Measurements from ENCODE around the gene RNF212B. TPM values are rescaled to one million over a fixed set of nuclear protein-coding genes. Genes with fewer than 3 reads are reported as not detected.

Gene RNF212B
- total and polyA plus RNA-seq, 11 donors = not detected

DNA sequence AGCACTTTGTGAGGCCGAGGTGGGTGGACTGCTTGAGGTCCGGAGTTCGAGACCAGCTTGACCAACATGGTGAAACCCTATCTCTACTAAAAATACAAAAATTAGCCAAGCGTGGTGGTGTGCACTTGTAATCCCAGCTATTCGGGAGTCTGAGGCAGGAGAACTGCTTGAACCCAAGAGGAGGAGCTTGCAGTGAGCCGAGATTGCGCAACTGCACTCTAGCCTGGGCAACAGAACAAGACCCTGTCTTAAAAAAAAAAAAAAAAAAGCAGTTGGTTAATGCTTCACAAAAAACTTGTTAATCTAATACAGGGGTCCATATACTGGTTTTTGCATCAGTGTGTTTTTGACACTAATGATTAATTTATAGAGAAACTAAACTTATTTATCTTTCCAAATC lies 35.7 kb upstream of the RNF212B start:
- H3K36me3 ChIP-seq = no peaks in the 10 kb centered on the region
- no peak for ATAC-seq
- no peaks in the 10 kb centered on the region for H3K4me1 ChIP-seq
- DNase-seq = no peak
- intact Hi-C loops (cut with DNase I) = no loop called here
- no peak overlapping the region for H3K27ac ChIP-seq
- no peak overlapping the region for H3K4me3 ChIP-seq
- H3K9me3 ChIP-seq = no peaks in the 10 kb centered on the region
- peaks cover 0 to under 1% (median 0%) of the 10 kb centered on the region in 9 donors for H3K27me3 ChIP-seq
- WGBS, 4 donors = 94 to 95% (median 95%) methylated on average over 7 of the region's 7 CpGs
- TF ChIP-seq POLR2A (IDR thresholded peaks at IDR 0.05) = no peak
- TF ChIP-seq, protein P1, sequence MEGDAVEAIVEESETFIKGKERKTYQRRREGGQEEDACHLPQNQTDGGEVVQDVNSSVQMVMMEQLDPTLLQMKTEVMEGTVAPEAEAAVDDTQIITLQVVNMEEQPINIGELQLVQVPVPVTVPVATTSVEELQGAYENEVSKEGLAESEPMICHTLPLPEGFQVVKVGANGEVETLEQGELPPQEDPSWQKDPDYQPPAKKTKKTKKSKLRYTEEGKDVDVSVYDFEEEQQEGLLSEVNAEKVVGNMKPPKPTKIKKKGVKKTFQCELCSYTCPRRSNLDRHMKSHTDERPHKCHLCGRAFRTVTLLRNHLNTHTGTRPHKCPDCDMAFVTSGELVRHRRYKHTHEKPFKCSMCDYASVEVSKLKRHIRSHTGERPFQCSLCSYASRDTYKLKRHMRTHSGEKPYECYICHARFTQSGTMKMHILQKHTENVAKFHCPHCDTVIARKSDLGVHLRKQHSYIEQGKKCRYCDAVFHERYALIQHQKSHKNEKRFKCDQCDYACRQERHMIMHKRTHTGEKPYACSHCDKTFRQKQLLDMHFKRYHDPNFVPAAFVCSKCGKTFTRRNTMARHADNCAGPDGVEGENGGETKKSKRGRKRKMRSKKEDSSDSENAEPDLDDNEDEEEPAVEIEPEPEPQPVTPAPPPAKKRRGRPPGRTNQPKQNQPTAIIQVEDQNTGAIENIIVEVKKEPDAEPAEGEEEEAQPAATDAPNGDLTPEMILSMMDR (IDR thresholded peaks at IDR 0.05) = no peak

DNA sequence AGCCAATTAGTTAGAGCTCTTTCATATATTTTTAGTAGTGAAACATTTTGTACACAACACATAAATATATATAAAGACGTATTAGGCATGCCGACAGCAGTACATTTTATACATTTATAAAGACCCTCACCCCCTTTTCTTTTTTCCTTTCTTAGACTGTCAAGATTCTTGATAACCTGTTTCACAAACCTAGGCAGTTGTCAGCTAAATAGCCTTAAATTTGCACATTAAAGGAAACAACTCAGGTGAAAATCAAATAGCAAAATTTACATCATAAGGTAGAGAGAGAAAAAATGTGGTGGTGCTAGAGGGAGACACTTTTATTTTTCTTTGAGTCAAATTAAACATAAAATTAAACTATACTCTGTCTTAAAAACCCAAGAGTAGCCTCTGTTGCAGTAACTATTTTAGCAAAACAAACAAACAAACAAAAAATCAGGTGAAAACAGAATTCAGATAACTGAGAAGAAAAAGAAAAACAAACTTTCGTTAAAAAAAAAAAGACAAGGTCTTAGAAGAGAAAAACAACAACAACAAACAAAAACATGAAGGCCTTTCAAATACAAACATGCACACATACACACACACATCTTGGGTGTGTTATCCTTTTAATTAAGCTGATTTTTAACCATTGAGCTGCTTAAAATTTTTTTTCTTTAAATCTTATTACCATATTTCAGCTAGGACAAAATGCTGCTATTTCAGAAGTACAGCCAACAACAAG lies 31.2 kb upstream of the RNF212B start:
- WGBS, 4 donors = 68 to 78% (median 73%) methylated on average over 3 of the region's 3 CpGs
- Histone ChIP-seq H3K36me3 (no peaks in the 10 kb centered on the region), H3K4me1 (no peaks in the 10 kb centered on the region), H3K9me3 (no peaks in the 10 kb centered on the region), H3K27me3 (peaks cover 0 to 6% (median 0%) of the 10 kb centered on the region in 9 donors), H3K4me3 (no peak overlapping the region), H3K27ac (no peak overlapping the region)
- ATAC-seq = no peak
- no peak for DNase-seq
- no peak for TF ChIP-seq POLR2A (IDR thresholded peaks at IDR 0.05)
- intact Hi-C loops (cut with DNase I) = no loop called here

DNA sequence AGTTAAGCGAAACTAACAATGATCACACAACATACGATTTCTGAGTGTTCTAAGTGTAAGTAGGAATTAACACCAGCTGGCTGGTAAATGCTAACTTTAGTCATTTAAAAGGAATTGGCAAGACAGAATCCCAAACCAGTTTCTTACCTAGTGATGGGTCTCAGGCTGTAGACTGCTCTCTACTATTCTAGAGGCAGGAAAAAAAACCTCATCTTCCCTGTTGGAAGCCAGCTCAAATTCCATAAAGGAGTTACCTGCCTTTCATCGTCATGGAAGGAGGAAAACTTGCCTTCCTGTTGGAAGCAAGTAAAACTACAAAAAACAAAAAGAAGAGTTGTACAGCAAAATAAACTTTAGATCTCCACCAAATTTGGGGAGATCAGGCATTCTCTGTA lies 30.6 kb upstream of the RNF212B start:
- intact Hi-C loops (cut with DNase I) = no loop called here
- no peak for DNase-seq
- Histone ChIP-seq H3K27me3 (peaks cover 0 to 6% (median 0%) of the 10 kb centered on the region in 9 donors), H3K4me3 (no peak overlapping the region), H3K36me3 (no peaks in the 10 kb centered on the region), H3K9me3 (no peaks in the 10 kb centered on the region), H3K4me1 (no peaks in the 10 kb centered on the region), H3K27ac (no peak overlapping the region)
- no peak for ATAC-seq
- TF ChIP-seq, protein P1 (IDR thresholded peaks at IDR 0.05) = no peak
- TF ChIP-seq POLR2A (IDR thresholded peaks at IDR 0.05) = no peak
- 59 to 62% (median 61%) methylated on average over 3 of the region's 3 CpGs for WGBS, 4 donors

DNA sequence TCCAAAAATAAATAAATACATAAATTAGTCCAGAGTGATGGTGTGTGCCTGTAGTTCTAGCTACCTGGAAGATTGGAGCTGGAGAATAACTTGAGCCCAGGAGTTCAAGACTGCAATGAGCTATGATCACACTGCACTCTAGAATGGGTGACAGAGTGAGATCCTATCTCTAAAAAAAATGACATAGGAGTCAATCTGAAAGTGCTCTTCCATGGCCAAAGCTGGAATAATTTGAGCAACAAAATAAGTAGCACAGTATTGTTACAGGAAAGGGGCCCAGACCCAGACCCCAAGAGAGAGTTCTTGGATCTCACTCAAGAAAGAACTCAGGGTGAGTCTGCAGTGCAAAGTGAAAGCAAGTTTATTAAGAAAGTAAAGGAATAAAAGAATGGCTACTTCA lies 29.4 kb upstream of the RNF212B start:
- Histone ChIP-seq H3K4me3 (no peak overlapping the region), H3K9me3 (no peaks in the 10 kb centered on the region), H3K36me3 (no peaks in the 10 kb centered on the region), H3K27ac (no peak overlapping the region), H3K27me3 (peaks cover 0 to 6% (median 0%) of the 10 kb centered on the region in 9 donors), H3K4me1 (no peaks in the 10 kb centered on the region)
- ATAC-seq (no peak), DNase-seq (no peak)
- intact Hi-C loops (cut with DNase I) = no loop called here
- TF ChIP-seq, protein P1 (IDR thresholded peaks at IDR 0.05) = no peak

All from heart left ventricle (tissue), 16 donors.